GM19025 (cell line): ENCODE results near the gene USP7.

Experiments
- ATAC-seq: cut with Tn5 transposase; IDR thresholded peaks from one replicate; pipeline ENCODE4 v1.9.1; 2021; ENCODE audit warnings: mild to moderate bottlenecking, low read depth, moderate library complexity; ENCODE audit not compliant: unreplicated experiment

The USP7 gene

GRCh38 chr16:8867216-8867931 lies 96.3 kb downstream of the USP7 start:
- ATAC-seq = no peak

- no peak for ATAC-seq
These were observed 96.9 kb downstream of the USP7 start for GRCh38 chr16:8866884-8867215.

GRCh38 chr16:8866118-8866883 lies 97.4 kb downstream of the USP7 start:
- no peak for ATAC-seq

- ATAC-seq = no peak
These were observed 98.4 kb downstream of the USP7 start for GRCh38 chr16:8865145-8865882.

- no peak for ATAC-seq
These were observed 99.1 kb downstream of the USP7 start for GRCh38 chr16:8864480-8865110.

- no peak for ATAC-seq
These were observed 99.9 kb downstream of the USP7 start for GRCh38 chr16:8863594-8864424.

- no peak for ATAC-seq
These were observed 101.2 kb downstream of the USP7 start for GRCh38 chr16:8862309-8863130.

- no peak for ATAC-seq
These were observed 102.0 kb downstream of the USP7 start for GRCh38 chr16:8861563-8862308.

GRCh38 chr16:8859913-8860881 lies 103.5 kb downstream of the USP7 start:
- no peak for ATAC-seq

- no peak for ATAC-seq
These were observed 104.5 kb downstream of the USP7 start for GRCh38 chr16:8858994-8859912.

- no peak for ATAC-seq
These were observed 107.7 kb downstream of the USP7 start for GRCh38 chr16:8855972-8856371.

- no peak for ATAC-seq
These were observed 108.5 kb downstream of the USP7 start for GRCh38 chr16:8855051-8855786.

- no peak for ATAC-seq
These were observed 109.3 kb downstream of the USP7 start for GRCh38 chr16:8854298-8854948.

- ATAC-seq = no peak
These were observed 110.1 kb downstream of the USP7 start for GRCh38 chr16:8853611-8854010.

GRCh38 chr16:8853150-8853549 lies 110.6 kb downstream of the USP7 start:
- ATAC-seq = no peak
